Measurements from ENCODE around the gene CAMSAP3.

DNA sequence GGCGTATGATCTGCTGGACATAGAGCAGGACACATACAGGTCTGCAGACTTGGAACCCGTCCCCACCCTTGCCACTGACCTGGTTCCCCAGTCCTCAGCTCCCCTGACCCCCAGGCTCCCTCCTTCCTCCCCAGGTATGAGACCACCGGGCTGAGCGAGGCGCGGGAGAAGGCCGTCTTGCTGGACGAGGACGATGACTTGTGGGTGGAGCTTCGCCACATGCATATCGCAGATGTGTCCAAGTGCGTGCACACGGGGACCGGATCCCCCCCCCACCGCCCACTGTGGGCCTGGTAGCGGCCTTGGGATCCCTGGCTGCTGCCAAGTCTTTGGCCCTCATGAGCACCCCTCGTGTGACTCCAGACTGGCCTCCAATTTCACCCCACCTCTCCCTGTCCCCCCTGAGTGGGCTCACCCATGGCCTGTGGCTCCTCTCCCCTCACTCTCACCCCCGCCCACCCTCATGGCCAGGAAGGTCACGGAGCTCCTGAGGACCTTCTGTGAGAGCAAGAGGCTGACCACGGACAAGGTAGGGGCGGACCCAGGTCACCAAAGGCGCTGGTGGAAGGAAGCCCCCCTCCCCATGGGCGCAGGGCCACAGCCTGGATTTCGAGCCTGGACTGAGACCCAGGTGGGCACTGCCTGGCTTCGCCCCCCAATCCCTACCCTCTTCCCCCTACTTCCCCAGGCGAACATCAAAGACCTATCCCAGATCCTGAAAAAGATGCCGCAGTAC lies 46.8 kb downstream of the CAMSAP3 start:
- TF ChIP-seq, protein P1, sequence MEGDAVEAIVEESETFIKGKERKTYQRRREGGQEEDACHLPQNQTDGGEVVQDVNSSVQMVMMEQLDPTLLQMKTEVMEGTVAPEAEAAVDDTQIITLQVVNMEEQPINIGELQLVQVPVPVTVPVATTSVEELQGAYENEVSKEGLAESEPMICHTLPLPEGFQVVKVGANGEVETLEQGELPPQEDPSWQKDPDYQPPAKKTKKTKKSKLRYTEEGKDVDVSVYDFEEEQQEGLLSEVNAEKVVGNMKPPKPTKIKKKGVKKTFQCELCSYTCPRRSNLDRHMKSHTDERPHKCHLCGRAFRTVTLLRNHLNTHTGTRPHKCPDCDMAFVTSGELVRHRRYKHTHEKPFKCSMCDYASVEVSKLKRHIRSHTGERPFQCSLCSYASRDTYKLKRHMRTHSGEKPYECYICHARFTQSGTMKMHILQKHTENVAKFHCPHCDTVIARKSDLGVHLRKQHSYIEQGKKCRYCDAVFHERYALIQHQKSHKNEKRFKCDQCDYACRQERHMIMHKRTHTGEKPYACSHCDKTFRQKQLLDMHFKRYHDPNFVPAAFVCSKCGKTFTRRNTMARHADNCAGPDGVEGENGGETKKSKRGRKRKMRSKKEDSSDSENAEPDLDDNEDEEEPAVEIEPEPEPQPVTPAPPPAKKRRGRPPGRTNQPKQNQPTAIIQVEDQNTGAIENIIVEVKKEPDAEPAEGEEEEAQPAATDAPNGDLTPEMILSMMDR (conservative IDR thresholded peaks at IDR 0.05): no peak
- no peak for TF ChIP-seq ZFX (IDR thresholded peaks at IDR 0.05)

Data from C4-2B (cell line).